Left ventricle myocardium inferior (tissue), 1 donor: ENCODE measurements around the gene LAMP1. TPM values are rescaled to one million over a fixed set of nuclear protein-coding genes. Genes with fewer than 3 reads are reported as not detected.
"Not testable (repeated sequence)": the region's sequence is repeated elsewhere in the genome, so short reads cannot be mapped to it uniquely, and the experiment has no call there.

Experiments used
- DNase-seq: peaks from one replicate; pipeline ENCODE4 v3.0.0-alpha.2; 2020
- H3K27ac ChIP-seq: fragments of 200-600 bp; replicated peaks from 2 replicates; pipeline ENCODE4 v1.8.0; 2021
- H3K27me3 ChIP-seq: fragments of 200-600 bp; 2 replicates; pipeline ENCODE4 v1.8.0; 2021; ENCODE audit warnings: low read depth
- H3K36me3 ChIP-seq: fragments of 200-600 bp; 2 replicates; pipeline ENCODE4 v1.8.0; 2021
- H3K4me1 ChIP-seq: fragments of 200-600 bp; 2 replicates; pipeline ENCODE4 v1.8.0; 2021
- H3K4me3 ChIP-seq: fragments of 200-600 bp; 2 replicates; pipeline ENCODE4 v1.8.0; 2021; ENCODE audit warnings: mild to moderate bottlenecking, moderate library complexity
- H3K9me3 ChIP-seq: fragments of 200-600 bp; replicated peaks from 2 replicates; pipeline ENCODE4 v1.8.0; 2021
- CTCF ChIP-seq: fragments of 200-600 bp; IDR thresholded peaks from 2 replicates; pipeline ENCODE4 v1.8.0; 2021; ENCODE audit warnings: antibody characterized with exemption, mild to moderate bottlenecking, borderline replicate concordance
- intact Hi-C: fragments of 100-400 bp; cut with micrococcal nuclease; formaldehyde crosslinking; loops from one replicate; pipeline ENCODE4 v1.11.0; 2022
- total RNA-seq: library from RNA; stranded (reverse); fragmentation: NEBNext Ultra II Directional; extraction: Animal tissue kit (Norgen Biotek cat#: 25700); gene quantifications from one replicate; pipeline ENCODE4 v1.2.1, GENCODE V29; 2021
- donor health status: DM: no; HTN: yes; CAD: no; lungs with severe emphysema.

The LAMP1 gene
- total RNA-seq, 1 donor from 2014 or later, result 96.1 TPM

- Histone ChIP-seq H3K27ac (no peak overlapping the region), H3K36me3 (no peaks in the 10 kb centered on the region), H3K9me3 (no peaks in the 10 kb centered on the region), H3K27me3 (peaks cover 43% of the 10 kb centered on the region), H3K4me3 (no peak overlapping the region), H3K4me1 (peaks cover 13% of the 10 kb centered on the region)
- no peak for DNase-seq
- intact Hi-C loops, result no loop called here
- TF ChIP-seq CTCF, result no peak
Measured at GRCh38 chr13:113365971-113366588, 69.0 kb downstream of the LAMP1 start.

- intact Hi-C loops, result no loop called here
- Histone ChIP-seq H3K9me3 (no peaks in the 10 kb centered on the region), H3K4me3 (no peak overlapping the region), H3K27ac (no peak overlapping the region), H3K36me3 (no peaks in the 10 kb centered on the region), H3K4me1 (peaks cover 13% of the 10 kb centered on the region), H3K27me3 (peaks cover 36% of the 10 kb centered on the region)
- TF ChIP-seq CTCF, result no peak
- DNase-seq, result no peak
Measured at GRCh38 chr13:113367020-113367560, 70.1 kb downstream of the LAMP1 start.

GRCh38 chr13:113367771-113368170, 70.7 kb downstream of the LAMP1 start:
- DNase-seq, result no peak
- Histone ChIP-seq H3K9me3 (no peaks in the 10 kb centered on the region), H3K36me3 (no peaks in the 10 kb centered on the region), H3K4me1 (peaks cover 13% of the 10 kb centered on the region), H3K27ac (no peak overlapping the region), H3K27me3 (peaks cover 29% of the 10 kb centered on the region), H3K4me3 (no peak overlapping the region)
- intact Hi-C loops, result no loop called here
- TF ChIP-seq CTCF, result no peak

- H3K9me3 ChIP-seq, H3K27ac ChIP-seq, intact Hi-C loops, H3K4me3 ChIP-seq, H3K36me3 ChIP-seq, DNase-seq, H3K4me1 ChIP-seq: not testable (repeated sequence)
- H3K27me3 ChIP-seq, result peaks cover 23% of the 10 kb centered on the region
Measured at GRCh38 chr13:113368353-113368752, 71.3 kb downstream of the LAMP1 start.

GRCh38 chr13:113369189-113369588, 72.2 kb downstream of the LAMP1 start:
- no peak for TF ChIP-seq CTCF
- H3K4me1 ChIP-seq, result peaks cover 4% of the 10 kb centered on the region
- H3K4me3 ChIP-seq, result no peak overlapping the region
- H3K9me3 ChIP-seq, result no peaks in the 10 kb centered on the region
- H3K36me3 ChIP-seq, result no peaks in the 10 kb centered on the region
- H3K27ac ChIP-seq, result no peak overlapping the region
- intact Hi-C loops, result no loop called here
- peaks cover 17% of the 10 kb centered on the region for H3K27me3 ChIP-seq
- no peak for DNase-seq

- H3K9me3 ChIP-seq, result no peaks in the 10 kb centered on the region
- no peak for TF ChIP-seq CTCF
- H3K36me3 ChIP-seq, result no peaks in the 10 kb centered on the region
- no peak overlapping the region for H3K27ac ChIP-seq
- intact Hi-C loops, result no loop called here
- no peak overlapping the region for H3K4me3 ChIP-seq
- no peaks in the 10 kb centered on the region for H3K4me1 ChIP-seq
- peaks cover 15% of the 10 kb centered on the region for H3K27me3 ChIP-seq
- DNase-seq, result no peak
Measured at GRCh38 chr13:113369881-113370280, 72.8 kb downstream of the LAMP1 start.
